Fibroblast of skin of right biceps (primary cell): ENCODE results near the gene TMEM271.
"Not testable (repeated sequence)": the region's sequence is repeated elsewhere in the genome, so short reads cannot be mapped to it uniquely, and the experiment has no call there.

Source experiments
- DNase-seq: peaks from one replicate; pipeline ENCODE4 v3.0.0-alpha.2; 2013

The TMEM271 gene

GRCh38 chr4:578451-579443, 2.7 kb upstream of the TMEM271 start:
- DNase-seq: no peak

GRCh38 chr4:577499-578450, 1.7 kb upstream of the TMEM271 start:
- peak; percentile 50 for DNase-seq

DNA sequence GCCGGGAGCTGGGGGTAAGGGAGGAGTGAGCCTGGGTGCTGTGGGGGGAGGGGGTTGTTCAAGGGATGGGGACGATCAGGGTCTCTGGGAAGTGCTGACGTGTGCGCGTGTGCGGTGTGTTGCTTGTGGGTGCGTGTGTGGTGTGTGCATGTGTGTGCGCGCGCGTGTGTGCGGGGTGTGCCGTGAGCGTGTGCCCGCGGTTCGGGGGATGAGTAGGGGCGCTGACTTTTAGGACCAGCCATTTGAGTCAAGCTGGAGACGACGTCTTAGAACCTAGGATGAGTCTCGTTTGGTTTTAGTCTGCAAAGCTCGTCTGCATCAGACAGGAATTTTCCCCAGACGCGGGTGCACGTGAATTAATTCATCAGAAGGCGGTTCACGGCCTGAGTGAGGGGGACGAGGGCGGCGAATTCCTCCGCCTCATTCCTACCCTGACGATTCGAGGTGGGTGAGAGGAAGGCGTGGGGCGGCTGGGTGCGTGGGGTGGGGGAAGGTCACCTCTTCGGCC, 950 bp upstream of the TMEM271 start:
- no peak for DNase-seq

DNA sequence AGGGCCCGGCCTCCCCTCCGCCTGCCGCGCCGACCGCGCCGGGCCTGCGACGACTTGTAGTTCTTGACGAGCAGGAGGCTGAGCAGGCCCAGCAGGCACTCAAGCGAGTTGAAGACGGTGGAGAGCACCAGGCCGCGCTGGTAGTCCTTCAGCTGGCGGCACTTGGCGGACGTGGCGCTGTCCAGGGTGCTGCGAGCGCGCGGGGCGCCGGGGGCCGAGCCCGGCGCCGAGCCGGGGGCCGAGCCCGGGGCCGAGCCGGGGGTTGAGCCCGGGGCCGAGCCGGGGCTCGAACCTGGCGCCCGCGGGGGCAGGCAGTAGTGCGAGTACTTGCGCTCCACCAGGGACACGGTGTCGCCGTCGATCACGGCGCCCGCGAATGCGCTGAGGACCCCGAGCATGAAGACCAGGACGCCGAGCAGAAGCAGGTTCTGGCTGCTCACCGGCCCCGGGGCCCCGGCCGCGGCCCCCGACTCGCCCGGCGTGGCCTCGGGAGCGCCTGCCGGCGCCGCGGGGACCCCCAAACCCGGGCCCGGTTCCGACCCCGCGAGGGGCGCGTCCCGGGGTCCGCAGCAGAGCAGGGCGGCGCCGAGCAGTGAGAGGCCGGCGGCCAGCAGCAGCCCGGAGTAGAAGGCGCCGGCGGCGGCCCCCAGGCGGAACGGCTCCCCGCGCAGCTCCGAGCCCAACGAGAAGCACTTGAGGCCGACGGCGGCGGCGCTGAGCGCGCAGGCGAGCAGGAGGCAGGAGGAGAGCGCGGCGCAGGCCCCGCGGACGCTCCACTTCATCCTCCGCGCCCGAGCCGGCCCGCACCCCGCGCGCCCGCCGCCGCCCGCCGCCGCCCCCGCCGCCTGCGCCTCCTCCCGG, 584 bp downstream of the TMEM271 start:
- DNase-seq: peak; percentile 53

DNA sequence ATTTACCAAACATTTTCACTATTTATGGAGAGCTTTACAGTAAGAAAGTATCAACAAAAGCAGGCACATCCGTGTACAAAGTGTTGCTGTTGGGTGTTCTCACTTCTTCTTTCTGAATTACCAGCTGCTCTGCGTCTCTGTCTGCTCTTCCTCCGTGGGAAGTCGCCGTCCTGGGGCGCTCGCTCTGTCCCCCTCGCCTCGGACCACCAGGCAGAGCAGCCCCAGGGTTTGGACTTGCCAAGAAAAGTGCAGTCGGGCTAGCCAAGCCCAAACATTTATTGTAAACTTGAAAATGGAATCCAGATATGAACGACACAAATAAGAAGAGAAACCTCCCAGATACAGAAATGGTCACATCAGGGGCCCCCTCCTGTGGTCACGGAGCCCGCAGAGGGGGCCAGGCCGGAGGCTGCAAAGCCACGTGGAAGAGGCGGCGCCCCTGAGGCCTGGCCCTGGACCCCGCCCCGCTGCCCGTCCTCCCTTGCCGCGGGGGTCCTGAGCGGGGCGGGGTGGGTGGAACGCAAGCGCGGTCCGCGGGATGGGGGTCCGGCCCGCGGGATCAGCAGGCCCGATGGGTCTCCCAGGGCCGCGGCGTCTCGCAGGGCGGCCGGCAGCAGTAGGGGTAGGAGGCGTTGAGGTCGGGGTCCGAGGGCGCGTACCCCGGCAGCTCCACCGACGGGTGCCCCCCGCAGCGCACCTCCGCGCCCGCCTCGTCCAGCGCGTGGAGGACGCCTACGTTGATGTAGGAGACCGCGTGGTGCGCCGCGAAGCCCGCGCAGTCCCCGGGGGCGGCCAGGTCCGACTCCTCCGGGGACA, 1.5 kb downstream of the TMEM271 start:
- no peak for DNase-seq

GRCh38 chr4:573122-573892, 2.8 kb downstream of the TMEM271 start:
- DNase-seq: no peak

DNA sequence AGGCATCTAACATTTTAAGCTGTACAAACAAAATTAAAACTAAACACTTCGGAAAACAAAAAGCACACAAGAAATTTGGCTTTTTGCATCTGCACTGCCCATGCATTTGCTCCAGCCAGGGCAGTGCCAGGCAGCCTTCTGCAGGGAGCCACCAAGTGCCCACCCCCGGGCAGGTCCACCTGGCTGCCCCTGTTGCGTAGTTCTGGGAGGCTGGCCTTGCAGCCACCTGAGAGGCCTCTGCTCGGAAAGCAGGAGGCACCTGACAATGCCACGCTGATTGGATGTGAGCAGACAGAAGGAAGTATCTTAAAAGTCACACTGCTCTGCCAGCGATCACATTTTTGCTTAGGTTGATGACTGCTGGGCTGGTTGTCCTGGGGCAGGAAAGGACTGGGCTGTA, 3.5 kb downstream of the TMEM271 start:
- DNase-seq: no peak

DNA sequence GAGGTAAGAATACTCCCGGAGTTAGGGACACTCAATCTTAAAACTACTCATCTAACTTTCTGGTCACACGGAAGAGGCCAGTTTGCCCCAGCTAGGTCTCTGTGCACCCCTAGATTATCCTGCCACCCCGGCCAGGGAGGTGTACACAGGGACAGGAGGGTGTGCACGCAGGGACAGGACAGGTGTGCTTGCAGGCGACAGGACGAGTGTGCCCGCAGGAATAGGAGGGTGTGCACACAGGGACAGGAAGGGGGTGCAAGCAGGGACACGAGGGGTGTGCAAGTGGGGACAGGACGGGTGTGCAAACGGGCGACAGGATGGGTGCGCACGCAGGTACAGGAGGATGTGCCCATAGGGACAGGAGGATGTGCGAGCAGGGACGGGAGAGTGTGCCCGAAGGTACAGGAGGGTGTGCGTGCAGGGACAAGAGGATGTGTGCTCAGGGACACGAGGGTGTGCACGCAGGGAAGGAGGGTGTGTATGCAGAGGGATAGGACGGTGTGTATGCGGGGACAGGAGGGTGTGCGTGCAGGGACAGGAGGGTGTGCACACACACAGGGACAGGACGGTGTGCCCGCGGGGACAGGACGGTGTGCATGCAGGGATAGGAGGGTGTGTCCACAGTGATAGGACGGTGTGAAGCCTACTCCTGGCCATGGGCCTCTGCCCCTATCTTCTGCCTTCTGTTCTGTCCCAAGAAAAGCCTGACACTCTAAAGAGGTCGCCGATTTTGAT, 4.1 kb downstream of the TMEM271 start:
- no peak for DNase-seq

- DNase-seq: no peak
Measured at GRCh38 chr4:570754-571153, 5.3 kb downstream of the TMEM271 start.

GRCh38 chr4:569958-570667, 6.0 kb downstream of the TMEM271 start:
- no peak for DNase-seq

- DNase-seq: no peak
Measured at GRCh38 chr4:568962-569361, 7.1 kb downstream of the TMEM271 start.

- DNase-seq: no peak
Measured at GRCh38 chr4:568351-568652, 7.8 kb downstream of the TMEM271 start.

DNA sequence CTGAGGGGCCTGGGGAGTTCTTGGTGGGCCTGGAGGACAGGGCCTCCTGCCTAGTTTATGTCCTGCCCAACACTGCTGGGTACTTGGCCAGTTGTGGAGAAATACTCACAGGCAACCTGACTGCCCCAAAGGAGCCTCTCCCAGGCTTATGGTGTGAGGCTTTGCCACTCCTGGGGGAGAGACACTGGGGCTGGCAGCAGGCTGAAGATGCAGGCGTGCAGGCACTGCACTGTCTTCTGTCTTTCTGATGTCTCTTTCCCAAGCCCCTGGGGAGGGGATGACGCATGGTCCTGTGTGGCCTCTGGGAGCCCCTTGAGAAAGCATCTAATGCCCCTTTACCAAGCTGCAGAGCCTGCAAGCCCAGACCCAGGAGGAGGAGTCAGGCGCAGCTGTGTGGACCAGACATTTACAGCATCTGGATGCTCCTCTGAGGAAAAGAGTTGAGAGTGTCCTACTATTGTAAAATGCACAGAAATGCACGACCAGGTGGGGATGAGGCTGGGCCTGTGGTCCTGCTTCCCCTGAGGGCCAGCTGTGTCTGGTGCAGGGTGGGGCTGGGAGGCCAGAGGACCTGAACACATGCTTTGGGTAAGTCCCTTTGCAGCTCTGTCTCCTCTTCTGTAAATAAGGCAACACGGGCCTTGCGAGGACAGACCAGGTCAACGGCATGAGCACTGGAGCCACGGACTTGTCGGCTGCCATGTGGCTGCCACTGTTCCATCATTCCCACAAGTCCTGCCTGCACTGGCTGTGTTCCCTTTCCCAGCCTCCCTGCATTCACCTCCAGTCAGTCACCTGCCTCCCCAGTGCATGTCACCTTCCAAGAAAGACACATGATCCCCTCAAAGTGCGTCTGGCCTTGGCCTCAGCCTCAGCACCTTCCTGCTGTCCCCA, 8.4 kb downstream of the TMEM271 start:
- DNase-seq: no peak

GRCh38 chr4:566508-567295, 9.4 kb downstream of the TMEM271 start:
- no peak for DNase-seq

- no peak for DNase-seq
Measured at GRCh38 chr4:566035-566434, 10.1 kb downstream of the TMEM271 start.

DNA sequence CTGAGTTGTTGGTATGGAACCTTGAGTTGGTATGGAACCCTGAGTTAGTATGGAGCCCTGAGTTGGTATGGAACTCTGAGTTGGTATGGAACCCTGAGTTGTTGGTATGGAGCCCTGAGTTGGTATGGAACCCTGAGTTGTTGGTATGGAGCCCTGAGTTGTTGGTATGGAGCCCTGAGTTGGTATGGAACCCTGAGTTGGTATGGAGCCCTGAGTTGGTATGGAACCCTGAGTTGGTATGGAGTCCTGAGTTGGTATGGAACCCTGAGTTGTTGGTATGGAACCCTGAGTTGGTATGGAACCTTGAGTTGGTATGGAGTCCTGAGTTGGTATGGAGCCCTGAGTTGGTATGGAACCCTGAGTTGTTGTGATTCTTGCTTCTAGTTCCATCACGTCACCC, 10.5 kb downstream of the TMEM271 start:
- DNase-seq: not testable (repeated sequence)

GRCh38 chr4:562458-562857, 13.6 kb downstream of the TMEM271 start:
- DNase-seq: not testable (repeated sequence)
